Aorta (tissue), 5 donors: ENCODE measurements around the gene PRR35. TPM values are rescaled to one million over a fixed set of nuclear protein-coding genes. Genes with fewer than 3 reads are reported as not detected.
"Not testable (repeated sequence)": the region's sequence is repeated elsewhere in the genome, so short reads cannot be mapped to it uniquely, and the experiment has no call there.

Experiments
- ATAC-seq: fragments of 200-7000 bp; cut with Tn5 transposase; one replicate; pipeline ENCODE4 v1.9.1; 2022; ENCODE audit warnings: moderate library complexity; ENCODE audit not compliant: low FRiP score
- DNase-seq, 2 donors: peaks; one replicate each; pipeline ENCODE4 v3.0.0-alpha.2; 2020
- H3K27ac ChIP-seq, 2 donors: one replicate each; pipeline ENCODE4 v1.5.1; 2013; ENCODE audit warnings: low read length in 2 of 2, mild to moderate bottlenecking in 2 of 2, moderate library complexity in 2 of 2, control low read depth in 1 of 2, inconsistent platforms in 1 of 2, low read depth in 1 of 2
- H3K27me3 ChIP-seq, 2 donors: one replicate each; pipeline ENCODE4 v1.6.1; 2013; ENCODE audit warnings: control low read depth in 1 of 2, low read length in 1 of 2, mild to moderate bottlenecking in 1 of 2, moderate library complexity in 1 of 2; ENCODE audit not compliant: insufficient read depth in 2 of 2, control insufficient read depth in 1 of 2
- H3K36me3 ChIP-seq, 2 donors: one replicate each; pipeline ENCODE4 v1.6.1; 2013; ENCODE audit warnings: control low read depth in 1 of 2, low read length in 1 of 2, mild to moderate bottlenecking in 1 of 2; ENCODE audit not compliant: insufficient read depth in 2 of 2, control insufficient read depth in 1 of 2
- H3K4me1 ChIP-seq, 2 donors: one replicate each; pipeline ENCODE4 v1.6.1; 2013; ENCODE audit warnings: low read length in 2 of 2, control low read depth in 1 of 2, mild to moderate bottlenecking in 1 of 2, moderate library complexity in 1 of 2; ENCODE audit not compliant: insufficient read depth in 2 of 2, control insufficient read depth in 1 of 2
- H3K4me3 ChIP-seq, 2 donors: one replicate each; pipeline ENCODE4 v1.5.1; 2013; ENCODE audit warnings: low read length in 2 of 2, control low read depth in 1 of 2, mild to moderate bottlenecking in 1 of 2
- H3K9me3 ChIP-seq: one replicate; pipeline ENCODE4 v1.6.1; 2013; ENCODE audit warnings: mild to moderate bottlenecking, low read length; ENCODE audit not compliant: control insufficient read depth
- WGBS, 2 donors: extraction: QIAGEN DNeasy Blood & Tissue Kit; methylation state at CpG; one replicate each; pipeline ENCODE4 v1.1.7; 2013; 5-methylcytosine and 5-hydroxymethylcytosine counted together
- intact Hi-C, 2 donors: fragments of 100-400 bp; cut with DNase I; formaldehyde crosslinking; loops; one replicate each; pipeline versions ENCODE4 v1.14.2 to v1.15.0; 2022
- polyA plus RNA-seq, 2 donors: library from polyadenylated mRNA; stranded (reverse); fragments of 200-250 nt; gene quantifications; one replicate each; pipeline ENCODE4 v1.2.3, GENCODE V29; 2013
- total RNA-seq, 2 donors: library from RNA; stranded (reverse); fragmentation: NEBNext Ultra II Directional; extraction: Animal tissue kit (Norgen Biotek cat#: 25700); gene quantifications; one replicate each; pipeline ENCODE4 v1.2.1, GENCODE V29; 2021
- donor health status: healthy with polysubstance abuse.
- donor health status: Bipolar disorder and iron deficiency.
- donor health status: DM: no; HTN: no; CAD: no.
- donor health status: DM: no; HTN: no; CAD: no.
- donor health status: DM: yes; HTN: yes; CAD: no.

Gene PRR35
- total and polyA plus RNA-seq, 4 donors: 0.05 TPM; not detected in 3

DNA sequence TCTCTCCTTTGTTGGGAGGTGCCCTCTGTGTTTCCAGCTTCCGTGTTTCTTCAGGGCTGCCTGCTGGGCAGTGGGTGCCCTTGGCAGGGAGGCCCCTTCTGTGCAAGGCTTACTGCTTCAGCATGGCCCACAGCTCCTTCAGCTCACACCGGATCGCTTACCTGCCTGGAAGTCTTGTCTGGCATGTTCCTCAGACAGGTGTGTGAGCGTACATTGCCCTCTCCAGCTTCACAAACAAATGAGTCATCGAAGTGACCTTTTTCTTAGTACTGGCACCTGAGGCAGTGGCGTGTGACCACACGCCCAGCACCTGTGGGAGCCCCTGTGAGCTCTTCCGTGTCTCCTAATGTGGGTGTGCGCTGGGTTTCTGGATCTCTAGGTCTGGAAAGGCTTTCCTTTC lies 33.2 kb downstream of the PRR35 start:
- no peaks in the 10 kb centered on the region for H3K4me1 ChIP-seq
- H3K4me3 ChIP-seq: no peak overlapping the region
- no peak for ATAC-seq
- intact Hi-C loops: no loop called here
- H3K27me3 ChIP-seq: no peaks in the 10 kb centered on the region
- no peaks in the 10 kb centered on the region for H3K36me3 ChIP-seq
- WGBS, 2 donors: 82 to 88% methylated on average over 9 of the region's 9 CpGs
- H3K27ac ChIP-seq: no peak overlapping the region
- H3K9me3 ChIP-seq: no peaks in the 10 kb centered on the region
- DNase-seq: no peak

DNA sequence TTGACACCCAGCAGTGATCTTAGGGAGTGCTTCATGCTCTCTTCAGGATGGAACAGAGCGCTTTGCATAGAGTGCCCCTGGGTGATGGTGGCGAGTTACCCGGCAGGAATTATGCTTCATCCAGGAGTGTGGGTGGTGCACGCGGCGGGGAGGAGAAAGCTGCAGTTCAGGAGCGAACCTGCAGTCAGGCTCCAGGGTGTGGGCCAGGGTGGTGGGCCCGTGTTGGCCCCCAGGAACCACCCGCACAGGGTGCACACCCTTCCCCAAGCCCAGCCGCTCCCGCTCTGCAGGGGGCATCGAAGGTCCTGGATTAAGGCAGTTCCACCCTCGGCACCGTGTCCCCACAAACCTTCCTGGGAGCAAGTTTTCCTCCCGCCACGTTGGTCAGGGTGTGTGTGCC lies 33.6 kb downstream of the PRR35 start:
- intact Hi-C loops: no loop called here
- Histone ChIP-seq H3K36me3 (no peaks in the 10 kb centered on the region), H3K9me3 (no peaks in the 10 kb centered on the region), H3K4me3 (no peak overlapping the region), H3K4me1 (no peaks in the 10 kb centered on the region), H3K27me3 (no peaks in the 10 kb centered on the region), H3K27ac (no peak overlapping the region)
- WGBS, 2 donors: 86 to 87% methylated on average over 16 of the region's 16 CpGs
- peak in 1 of 2 donors; percentile 45 for DNase-seq
- no peak for ATAC-seq

DNA sequence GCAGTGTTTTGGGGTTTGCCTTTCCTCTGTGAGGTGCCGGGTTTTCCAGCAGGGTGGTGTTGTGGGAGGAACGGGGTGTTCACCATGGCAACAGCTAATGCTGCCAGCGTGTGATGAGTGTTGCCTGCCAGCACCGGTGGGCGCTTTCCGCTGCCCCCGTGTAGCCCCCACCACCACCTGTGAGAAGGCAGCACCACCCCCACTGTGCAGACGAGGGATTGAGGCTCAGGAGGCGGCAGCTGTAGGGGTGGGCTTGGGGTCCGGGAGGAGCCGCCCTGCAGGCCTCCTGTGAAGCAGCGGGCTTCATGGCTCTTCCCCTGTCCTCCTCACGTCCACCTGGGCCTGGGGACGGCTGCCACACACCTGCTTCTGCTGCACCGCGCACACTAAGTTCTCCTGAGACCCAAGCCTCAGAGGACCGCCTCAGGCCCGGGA lies 34.9 kb downstream of the PRR35 start:
- Histone ChIP-seq H3K27ac (no peak overlapping the region), H3K36me3 (no peaks in the 10 kb centered on the region), H3K27me3 (no peaks in the 10 kb centered on the region), H3K4me1 (no peaks in the 10 kb centered on the region), H3K9me3 (no peaks in the 10 kb centered on the region), H3K4me3 (no peak overlapping the region)
- 81 to 85% methylated on average over 15 to 18 of the region's 18 CpGs for WGBS, 2 donors
- no peak for DNase-seq
- intact Hi-C loops: no loop called here
- no peak for ATAC-seq

- Histone ChIP-seq H3K36me3 (no peaks in the 10 kb centered on the region), H3K9me3 (no peaks in the 10 kb centered on the region), H3K27me3 (no peaks in the 10 kb centered on the region), H3K4me1 (no peaks in the 10 kb centered on the region), H3K4me3 (no peak overlapping the region), H3K27ac (no peak overlapping the region)
- no peak for ATAC-seq
- WGBS, 2 donors: 92 to 94% methylated on average over 34 of the region's 34 CpGs
- no peak for DNase-seq
- intact Hi-C loops: no loop called here
Measured at GRCh38 chr16:595942-596735, 35.9 kb downstream of the PRR35 start.

DNA sequence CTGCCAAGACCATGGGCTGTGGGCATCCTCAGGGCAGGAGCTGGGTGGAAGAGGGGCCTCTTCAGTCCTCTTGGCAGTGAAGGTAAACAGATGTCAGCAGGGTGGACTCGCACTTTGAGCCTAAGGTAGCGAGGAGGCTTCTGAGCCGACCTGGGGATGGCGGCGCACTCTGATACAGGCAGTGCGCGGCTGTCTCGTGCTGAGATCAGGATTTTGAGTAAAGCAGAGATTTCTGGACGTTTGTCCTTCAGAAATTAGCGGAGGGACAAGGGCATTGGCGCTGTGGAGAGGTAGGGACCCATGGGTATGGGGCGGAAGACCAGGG lies 36.5 kb downstream of the PRR35 start:
- 94 to 95% methylated on average over 12 of the region's 12 CpGs for WGBS, 2 donors
- no peak for ATAC-seq
- H3K36me3 ChIP-seq: no peaks in the 10 kb centered on the region

DNA sequence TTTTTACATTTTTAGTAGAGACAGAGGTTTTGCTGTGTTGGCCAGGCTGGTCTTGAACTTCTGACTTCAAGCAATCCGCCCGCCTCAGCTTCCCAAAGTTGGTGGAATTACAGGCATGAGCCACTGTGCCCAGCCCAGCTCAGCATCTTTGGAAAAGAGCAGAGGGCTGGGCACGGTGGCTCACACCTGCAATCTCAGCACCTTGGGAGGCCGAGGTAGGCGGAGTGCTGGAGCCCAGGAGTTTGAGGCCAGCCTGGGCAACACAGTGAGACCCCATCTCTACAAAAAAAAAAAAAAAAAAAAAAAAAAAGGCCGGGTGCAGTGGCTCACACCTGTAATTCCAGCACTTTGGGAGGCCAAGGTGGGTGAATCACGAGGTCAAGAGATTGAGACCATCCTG lies 37.5 kb downstream of the PRR35 start:
- ATAC-seq, H3K4me3 ChIP-seq, H3K9me3 ChIP-seq, H3K36me3 ChIP-seq, H3K4me1 ChIP-seq, H3K27me3 ChIP-seq, H3K27ac ChIP-seq, intact Hi-C loops, DNase-seq: not testable (repeated sequence)
- 95 to 98% methylated on average over 7 of the region's 7 CpGs for WGBS, 2 donors

More for the DNA sequence above, 36.5 kb downstream of the PRR35 start:
- no peaks in the 10 kb centered on the region for H3K9me3 ChIP-seq
- H3K4me3 ChIP-seq: no peak overlapping the region
- DNase-seq: no peak
- no peak overlapping the region for H3K27ac ChIP-seq
- H3K27me3 ChIP-seq: no peaks in the 10 kb centered on the region
- H3K4me1 ChIP-seq: no peaks in the 10 kb centered on the region
- intact Hi-C loops: no loop called here

DNA sequence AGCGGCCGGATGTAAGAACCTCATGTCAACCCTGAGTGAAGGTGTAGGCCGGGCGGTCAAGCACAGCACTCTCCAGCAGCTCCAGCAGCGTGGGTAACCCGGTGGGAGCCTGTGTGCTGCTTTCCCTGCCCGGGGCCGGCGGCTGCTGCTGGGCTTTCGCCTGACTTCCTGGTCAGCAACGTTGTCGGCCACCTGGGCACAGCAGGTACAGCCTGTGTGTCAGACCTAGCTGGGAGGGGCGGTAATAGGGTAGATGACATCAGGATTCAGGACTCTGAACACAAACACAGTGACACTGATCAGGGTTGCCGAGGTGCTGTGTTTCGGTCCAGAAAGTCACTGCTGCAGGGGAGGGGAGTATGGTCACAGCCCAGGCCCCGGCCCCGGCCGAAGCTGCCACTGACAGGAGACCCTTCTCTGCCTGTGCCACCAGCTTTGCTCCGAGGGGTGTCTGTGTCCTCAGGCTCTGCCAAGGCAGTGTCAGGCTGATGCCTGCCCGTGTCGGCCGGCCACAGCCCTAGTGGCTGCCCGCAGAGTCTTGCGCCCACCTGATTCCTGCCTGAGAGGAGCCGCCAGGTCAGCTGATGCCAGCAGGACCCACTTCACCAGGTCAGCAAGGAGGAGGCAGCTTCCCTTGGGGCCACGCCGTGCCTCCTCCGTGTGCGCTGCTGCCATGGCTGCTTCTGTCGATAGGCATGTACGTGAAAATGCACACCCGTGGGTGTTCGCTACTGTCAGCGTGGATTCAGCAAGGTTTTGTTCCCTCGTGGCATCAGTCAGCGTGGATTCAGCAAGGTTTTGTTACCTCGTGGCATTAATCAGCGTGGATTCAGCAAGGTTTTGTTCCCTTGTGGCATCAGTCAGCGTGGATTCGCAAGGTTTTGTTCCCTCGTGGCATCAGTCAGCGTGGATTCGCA lies 38.9 kb downstream of the PRR35 start:
- Histone ChIP-seq H3K27ac (no peak overlapping the region), H3K27me3 (no peaks in the 10 kb centered on the region), H3K36me3 (no peaks in the 10 kb centered on the region), H3K4me3 (no peak overlapping the region), H3K4me1 (no peaks in the 10 kb centered on the region), H3K9me3 (no peaks in the 10 kb centered on the region)
- ATAC-seq (no peak), DNase-seq (no peak)
- intact Hi-C loops: no loop called here
- whole genome bisulfite sequencing, 2 donors: 95 to 98% methylated on average over 42 to 43 of the region's 43 CpGs

DNA sequence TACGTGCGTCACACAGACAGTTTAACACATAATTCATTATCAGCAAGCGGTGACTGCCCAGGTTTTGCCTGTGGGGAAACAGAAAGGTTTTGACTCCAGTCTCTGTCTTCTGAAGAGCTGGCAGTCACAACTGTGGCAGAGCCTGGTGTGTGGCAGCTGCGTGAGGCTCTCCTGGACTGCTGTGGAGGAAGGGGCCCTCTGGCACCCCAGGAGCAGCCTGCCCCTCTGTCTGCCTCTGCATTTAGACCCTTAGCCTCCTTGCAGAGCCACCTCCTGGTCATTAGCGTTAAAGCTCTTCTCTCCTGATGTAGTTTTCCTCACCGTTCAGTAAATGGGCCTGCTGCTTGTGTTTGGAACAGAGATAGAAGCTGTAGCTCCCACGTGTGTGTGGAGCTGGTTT lies 40.6 kb downstream of the PRR35 start:
- 47 to 53% methylated on average over 7 of the region's 7 CpGs for WGBS, 2 donors
- ATAC-seq: no peak
- Histone ChIP-seq H3K36me3 (no peaks in the 10 kb centered on the region), H3K9me3 (no peaks in the 10 kb centered on the region), H3K4me3 (no peak overlapping the region), H3K4me1 (no peaks in the 10 kb centered on the region), H3K27ac (no peak overlapping the region), H3K27me3 (no peaks in the 10 kb centered on the region)
- intact Hi-C loops: no loop called here
- DNase-seq: no peak

GRCh38 chr16:603933-604332 lies 43.7 kb downstream of the PRR35 start:
- ATAC-seq: no peak
- no peaks in the 10 kb centered on the region for H3K27me3 ChIP-seq
- H3K36me3 ChIP-seq: no peaks in the 10 kb centered on the region
- intact Hi-C loops: no loop called here
- no peaks in the 10 kb centered on the region for H3K9me3 ChIP-seq
- no peak overlapping the region for H3K4me3 ChIP-seq
- DNase-seq: no peak
- WGBS, 2 donors: 82 to 86% methylated on average over 5 of the region's 5 CpGs
- H3K4me1 ChIP-seq: no peaks in the 10 kb centered on the region
- H3K27ac ChIP-seq: no peak overlapping the region
